Natural killer cell (primary cell): ENCODE results near the gene LDHAL6A. TPM values are rescaled to one million over a fixed set of nuclear protein-coding genes. Genes with fewer than 3 reads are reported as not detected.

Experiments used
- ATAC-seq, 3 donors: fragments of 150-1000 bp in 2 of 3; fragments of 200-7000 bp in 1 of 3; cut with Tn5 transposase; 1 replicate in 1 of 3; 2 replicates in 2 of 3; pipeline ENCODE4 v1.10.0; 2021; ENCODE audit warnings: mild to moderate bottlenecking in 2 of 3, moderate library complexity in 2 of 3
- DNase-seq, 2 donors: peaks; one replicate each; pipeline versions ENCODE4 v3.0.0 to v3.0.0-alpha.2; 2013 to 2021; ENCODE audit warnings: mixed read lengths in 1 of 2
- H3K27ac ChIP-seq: one replicate; pipeline ENCODE4 v1.5.1; 2013; ENCODE audit warnings: mild to moderate bottlenecking, low read length
- H3K27me3 ChIP-seq: one replicate; pipeline ENCODE4 v1.6.1; 2013; ENCODE audit warnings: low read length; ENCODE audit not compliant: control insufficient read depth, insufficient read depth
- H3K36me3 ChIP-seq: one replicate; pipeline ENCODE4 v1.6.1; 2013; ENCODE audit warnings: low read length; ENCODE audit not compliant: control insufficient read depth, insufficient read depth
- H3K4me1 ChIP-seq: one replicate; pipeline ENCODE4 v1.6.1; 2013; ENCODE audit warnings: low read length; ENCODE audit not compliant: control insufficient read depth, insufficient read depth
- H3K4me3 ChIP-seq: one replicate; pipeline ENCODE4 v1.5.1; 2013; ENCODE audit warnings: low read length
- H3K9me3 ChIP-seq: one replicate; pipeline ENCODE4 v1.6.1; 2013; ENCODE audit warnings: low read length; ENCODE audit not compliant: control insufficient read depth, insufficient read depth
- H3K27ac Mint-ChIP-seq, 2 donors: one replicate each; pipeline ENCODE4 v1.8.0; 2022; ENCODE audit warnings: mild to moderate bottlenecking in 2 of 2, mixed read lengths in 2 of 2, moderate library complexity in 1 of 2
- H3K27me3 Mint-ChIP-seq, 2 donors: one replicate each; pipeline ENCODE4 v1.8.0; 2022; ENCODE audit warnings: low read depth in 2 of 2, mixed read lengths in 2 of 2
- H3K36me3 Mint-ChIP-seq: one replicate; pipeline ENCODE4 v1.8.0; 2022; ENCODE audit warnings: mixed read lengths
- H3K4me1 Mint-ChIP-seq, 2 donors: one replicate each; pipeline ENCODE4 v1.8.0; 2022; ENCODE audit warnings: mixed read lengths in 2 of 2
- H3K4me3 Mint-ChIP-seq: one replicate; pipeline ENCODE4 v1.8.0; 2022; ENCODE audit warnings: mild to moderate bottlenecking, moderate library complexity, mixed read lengths
- H3K9me3 Mint-ChIP-seq, 2 donors: one replicate each; pipeline ENCODE4 v1.8.0; 2022; ENCODE audit warnings: mixed read lengths in 2 of 2
- WGBS: methylation state at CpG from one replicate; pipeline ENCODE4 v1.1.7; 2013; ENCODE audit warnings: missing lambda C conversion rate; ENCODE audit not compliant: insufficient coverage; 5-methylcytosine and 5-hydroxymethylcytosine counted together
- intact Hi-C: fragments of 100-400 bp; cut with micrococcal nuclease; formaldehyde crosslinking; loops from one replicate; pipeline ENCODE4 v1.14.2; 2022
- total RNA-seq, 4 donors: library from RNA; stranded (reverse); fragments of 120-200 nt in 1 of 4; gene quantifications; one replicate each; pipeline versions ENCODE4 v1.2.3 to v1.2.4, GENCODE V29; 2013 to 2022
- TF ChIP-seq, protein P1 (sequence below): fragments of 200-600 bp; IDR thresholded peaks from one replicate; pipeline ENCODE4 v1.8.0; 2022; ENCODE audit warnings: antibody characterized with exemption

LDHAL6A gene
- total RNA-seq, 3 donors from 2014 or later (not counting 1 experiment from before 2014, with no cell fraction given) = 0.15 to 0.82 (median 0.72) TPM

DNA sequence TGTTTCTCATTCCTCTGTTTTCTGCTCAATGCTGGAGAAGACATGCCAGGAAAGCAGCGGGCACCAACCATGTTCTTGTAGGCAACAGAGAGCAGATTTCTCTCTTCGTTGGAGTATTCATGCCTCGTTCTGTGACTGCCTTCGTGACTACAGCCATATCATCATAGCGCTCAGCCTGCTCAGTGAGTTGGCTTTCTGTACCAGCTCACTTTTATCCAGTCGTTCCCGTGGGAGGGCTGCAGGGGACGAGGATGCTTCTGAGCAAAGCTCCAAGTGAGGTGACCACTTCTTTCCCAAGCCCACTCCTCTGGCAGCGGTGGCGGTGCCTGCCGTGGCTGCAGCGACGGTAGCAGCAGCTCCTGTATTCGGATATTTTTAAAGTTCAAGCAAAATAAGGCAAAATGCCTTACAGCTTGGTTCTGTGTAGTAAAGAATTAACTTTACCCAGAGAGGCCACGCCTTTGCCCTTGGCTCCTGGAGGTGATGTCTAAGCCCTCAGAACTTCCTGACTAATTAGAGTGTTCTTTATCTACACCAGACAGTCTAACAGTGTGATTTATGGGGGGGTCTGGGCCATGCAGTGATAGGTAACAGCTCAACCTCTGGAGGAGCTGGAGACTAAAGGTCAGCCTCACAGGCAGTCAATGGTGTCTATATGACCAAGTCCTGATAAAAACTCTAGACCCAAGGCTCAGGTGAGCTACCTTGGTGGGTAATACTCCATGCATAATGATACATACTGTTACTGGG lies 35.3 kb downstream of the LDHAL6A start:
- no peak overlapping the region for H3K4me3 Mint-ChIP-seq
- H3K27me3 ChIP-seq = no peaks in the 10 kb centered on the region
- H3K36me3 ChIP-seq = peaks cover 58% of the 10 kb centered on the region
- intact Hi-C loops = no loop called here
- H3K9me3 Mint-ChIP-seq = no peaks in the 10 kb centered on the region
- TF ChIP-seq, protein P1, sequence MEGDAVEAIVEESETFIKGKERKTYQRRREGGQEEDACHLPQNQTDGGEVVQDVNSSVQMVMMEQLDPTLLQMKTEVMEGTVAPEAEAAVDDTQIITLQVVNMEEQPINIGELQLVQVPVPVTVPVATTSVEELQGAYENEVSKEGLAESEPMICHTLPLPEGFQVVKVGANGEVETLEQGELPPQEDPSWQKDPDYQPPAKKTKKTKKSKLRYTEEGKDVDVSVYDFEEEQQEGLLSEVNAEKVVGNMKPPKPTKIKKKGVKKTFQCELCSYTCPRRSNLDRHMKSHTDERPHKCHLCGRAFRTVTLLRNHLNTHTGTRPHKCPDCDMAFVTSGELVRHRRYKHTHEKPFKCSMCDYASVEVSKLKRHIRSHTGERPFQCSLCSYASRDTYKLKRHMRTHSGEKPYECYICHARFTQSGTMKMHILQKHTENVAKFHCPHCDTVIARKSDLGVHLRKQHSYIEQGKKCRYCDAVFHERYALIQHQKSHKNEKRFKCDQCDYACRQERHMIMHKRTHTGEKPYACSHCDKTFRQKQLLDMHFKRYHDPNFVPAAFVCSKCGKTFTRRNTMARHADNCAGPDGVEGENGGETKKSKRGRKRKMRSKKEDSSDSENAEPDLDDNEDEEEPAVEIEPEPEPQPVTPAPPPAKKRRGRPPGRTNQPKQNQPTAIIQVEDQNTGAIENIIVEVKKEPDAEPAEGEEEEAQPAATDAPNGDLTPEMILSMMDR = no peak
- H3K27ac ChIP-seq = no peak overlapping the region
- H3K36me3 Mint-ChIP-seq = peaks cover 14% of the 10 kb centered on the region
- no peaks in the 10 kb centered on the region for H3K9me3 ChIP-seq
- H3K27me3 Mint-ChIP-seq = no peaks in the 10 kb centered on the region
- peaks cover 5 to 35% of the 10 kb centered on the region in 2 donors for H3K4me1 Mint-ChIP-seq
- DNase-seq (no peak), ATAC-seq (no peak)
- H3K4me1 ChIP-seq = no peaks in the 10 kb centered on the region
- 95% methylated on average over 15 of the region's 15 CpGs for WGBS
- peak overlapping the region; percentile 11 to 45 for H3K27ac Mint-ChIP-seq
- H3K4me3 ChIP-seq = no peak overlapping the region

DNA sequence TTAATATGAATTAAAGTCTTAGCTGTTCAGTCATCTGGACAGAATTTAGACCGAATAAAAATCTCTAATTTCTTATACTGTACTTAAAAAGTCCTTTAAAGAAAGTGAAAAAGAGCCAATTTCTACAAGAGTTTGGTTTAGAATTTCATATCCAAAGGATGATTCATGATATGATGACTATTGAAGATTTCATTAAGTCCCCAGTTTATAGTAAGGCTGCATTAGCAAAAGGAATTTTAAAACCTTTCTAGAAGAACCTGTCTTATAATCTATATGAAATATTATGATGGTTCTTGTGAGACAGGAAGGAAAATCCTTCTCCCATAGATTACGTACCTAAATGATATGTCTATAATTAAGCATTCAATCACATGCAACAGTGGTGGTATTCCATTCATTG lies 36.3 kb downstream of the LDHAL6A start:
- WGBS = no CpG with 5 or more reads among the region's 2 CpGs
- Histone ChIP-seq H3K9me3 (no peaks in the 10 kb centered on the region), H3K4me1 (no peaks in the 10 kb centered on the region), H3K27ac (no peak overlapping the region), H3K27me3 (no peaks in the 10 kb centered on the region), H3K4me3 (no peak overlapping the region), H3K36me3 (peaks cover 57% of the 10 kb centered on the region)
- no peak overlapping the region for H3K4me3 Mint-ChIP-seq
- H3K36me3 Mint-ChIP-seq = peaks cover 14% of the 10 kb centered on the region
- TF ChIP-seq, protein P1 = no peak
- H3K27me3 Mint-ChIP-seq = no peaks in the 10 kb centered on the region
- no peak for DNase-seq
- no peak for ATAC-seq
- H3K27ac Mint-ChIP-seq = no peak overlapping the region
- intact Hi-C loops = no loop called here
- peaks cover 5 to 35% of the 10 kb centered on the region in 2 donors for H3K4me1 Mint-ChIP-seq
- H3K9me3 Mint-ChIP-seq = no peaks in the 10 kb centered on the region

DNA sequence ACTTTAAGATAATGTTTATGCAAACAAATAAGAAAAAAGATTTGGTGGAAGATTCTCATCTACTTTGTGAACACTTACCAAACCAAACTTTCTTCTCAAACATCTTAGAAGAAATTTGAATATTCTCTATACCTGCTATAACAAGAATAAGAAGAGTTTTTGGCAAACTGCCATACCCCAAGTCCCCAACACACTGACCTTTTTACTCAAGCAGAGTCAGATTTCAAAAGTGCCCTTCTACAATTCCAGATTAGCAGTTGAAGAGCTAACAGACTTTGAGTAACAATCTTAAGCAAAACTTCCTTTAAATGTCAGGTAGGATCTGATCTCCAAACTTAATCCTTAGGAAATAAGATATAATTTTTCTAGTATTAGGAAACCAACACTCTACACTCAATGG lies 37.2 kb downstream of the LDHAL6A start:
- DNase-seq (no peak), ATAC-seq (no peak)
- TF ChIP-seq, protein P1 = no peak
- no peak overlapping the region for H3K27ac ChIP-seq
- Mint-ChIP-seq H3K27ac (peak overlapping the region; percentile 57 to 65), H3K4me1 (peaks cover 5 to 33% of the 10 kb centered on the region in 2 donors), H3K36me3 (peaks cover 14% of the 10 kb centered on the region), H3K9me3 (no peaks in the 10 kb centered on the region), H3K4me3 (no peak overlapping the region), H3K27me3 (no peaks in the 10 kb centered on the region)
- peaks cover 58% of the 10 kb centered on the region for H3K36me3 ChIP-seq
- intact Hi-C loops = no loop called here
- H3K4me1 ChIP-seq = no peaks in the 10 kb centered on the region
- no peak overlapping the region for H3K4me3 ChIP-seq
- no peaks in the 10 kb centered on the region for H3K9me3 ChIP-seq
- H3K27me3 ChIP-seq = no peaks in the 10 kb centered on the region

DNA sequence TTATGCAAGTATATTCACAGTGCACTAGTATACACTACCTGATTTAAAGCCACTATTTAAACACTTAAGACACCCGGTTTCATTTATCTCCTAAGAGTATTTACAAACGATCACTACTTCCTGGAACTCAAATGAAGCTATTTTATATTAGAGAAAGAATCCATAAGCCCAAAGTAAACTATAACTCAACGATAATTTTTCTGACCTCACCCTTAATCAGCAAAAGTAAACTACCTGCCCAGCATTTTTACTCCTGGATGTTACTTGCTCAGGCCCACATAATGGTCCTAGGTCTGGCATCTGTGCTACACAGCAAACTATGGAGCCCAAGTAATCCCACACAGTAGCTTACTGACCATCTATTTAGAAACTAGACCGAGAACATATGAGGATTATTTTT lies 37.7 kb downstream of the LDHAL6A start:
- Histone ChIP-seq H3K4me3 (no peak overlapping the region), H3K27ac (no peak overlapping the region), H3K9me3 (no peaks in the 10 kb centered on the region), H3K4me1 (no peaks in the 10 kb centered on the region), H3K36me3 (peaks cover 57% of the 10 kb centered on the region), H3K27me3 (no peaks in the 10 kb centered on the region)
- H3K4me3 Mint-ChIP-seq = no peak overlapping the region
- DNase-seq (no peak), ATAC-seq (no peak)
- peak overlapping the region; percentile 57 to 65 for H3K27ac Mint-ChIP-seq
- no peaks in the 10 kb centered on the region for H3K27me3 Mint-ChIP-seq
- intact Hi-C loops = no loop called here
- H3K36me3 Mint-ChIP-seq = peaks cover 14% of the 10 kb centered on the region
- H3K9me3 Mint-ChIP-seq = no peaks in the 10 kb centered on the region
- 97% methylated on average over 2 of the region's 4 CpGs for WGBS
- H3K4me1 Mint-ChIP-seq = peaks cover 5 to 29% of the 10 kb centered on the region in 2 donors
- TF ChIP-seq, protein P1 = no peak
